ENCODE measurements around the gene PCDH18.

PCDH18 gene

DNA sequence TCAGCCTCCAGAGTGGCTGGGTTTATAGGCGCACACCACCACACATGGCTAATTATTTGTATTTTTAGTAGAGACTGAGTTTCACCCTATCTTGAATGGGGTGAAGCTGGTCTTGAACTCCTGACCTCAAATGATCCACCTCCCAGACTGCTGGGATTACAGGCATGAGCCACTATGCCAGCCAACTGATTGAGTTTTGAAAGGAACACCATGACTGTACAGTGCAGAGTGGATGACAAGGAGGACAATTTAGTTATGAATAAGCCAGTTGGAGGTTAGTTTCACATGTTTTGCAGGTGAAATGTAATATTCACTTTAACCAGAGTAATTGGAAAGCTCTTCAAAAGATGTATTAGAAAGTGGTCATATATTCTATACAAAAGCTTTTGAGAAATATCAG, 60.8 kb downstream of the PCDH18 start:
- DNase-seq (ENCODE audit: low spot score), result no peak

GRCh38 chr4:137470806-137471205, 61.5 kb downstream of the PCDH18 start:
- DNase-seq (ENCODE audit: low spot score), result no peak
